Transverse colon (tissue), 4 donors: ENCODE data around the gene LTA4H. TPM values are rescaled to one million over a fixed set of nuclear protein-coding genes. Genes with fewer than 3 reads are reported as not detected.

Experiments used
- DNase-seq: peaks from one replicate; pipeline ENCODE4 v3.0.0-alpha.2; 2019
- H3K27ac ChIP-seq, 4 donors: fragments of 200-600 bp; sonication (generic); 2 replicates each; pipeline ENCODE4 v1.5.1; 2016 to 2018; ENCODE audit warnings: inconsistent platforms in 4 of 4
- H3K27me3 ChIP-seq: fragments of 200-600 bp; sonication (generic); 2 replicates; pipeline ENCODE4 v1.5.1; 2017; ENCODE audit warnings: inconsistent platforms
- H3K36me3 ChIP-seq, 4 donors: fragments of 200-600 bp; sonication (generic); 2 replicates each; pipeline ENCODE4 v1.5.1; 2017 to 2019; ENCODE audit warnings: inconsistent platforms in 4 of 4
- H3K4me1 ChIP-seq, 4 donors: fragments of 200-600 bp; sonication (generic); 2 replicates each; pipeline ENCODE4 v1.5.1; 2017 to 2020; ENCODE audit warnings: inconsistent platforms in 4 of 4
- H3K4me3 ChIP-seq, 4 donors: fragments of 200-600 bp; sonication (generic); 1 replicate in 1 of 4; 2 replicates in 3 of 4; pipeline versions ENCODE4 v1.5.1 to v1.6.1; 2017 to 2019; ENCODE audit warnings: inconsistent platforms in 4 of 4
- H3K9me3 ChIP-seq, 2 donors: fragments of 200-600 bp; sonication (generic); 2 replicates each; pipeline ENCODE4 v1.5.1; 2017 to 2019; ENCODE audit warnings: inconsistent platforms in 2 of 2
- EP300 ChIP-seq: sonication (generic); formaldehyde crosslinking; IDR thresholded peaks from one replicate; pipeline ENCODE4 v1.6.1; 2017; ENCODE audit warnings: antibody characterized with exemption, low read depth
- POLR2A ChIP-seq: fragments of 450-650 bp; IDR thresholded peaks from one replicate; pipeline ENCODE4 v1.6.1; 2016; ENCODE audit warnings: antibody characterized with exemption, mild to moderate bottlenecking, moderate library complexity
- POLR2AphosphoS5 ChIP-seq, 3 donors: sonication (generic); formaldehyde crosslinking; IDR thresholded peaks; one replicate each; pipeline ENCODE4 v1.6.1; 2016; ENCODE audit warnings: antibody characterized with exemption in 3 of 3
- WGBS, 2 donors: methylation state at CpG; one replicate each; pipeline ENCODE4 v1.1.5; 2018; ENCODE audit warnings: low coverage in 1 of 2; 5-methylcytosine and 5-hydroxymethylcytosine counted together
- in situ Hi-C, 4 donors: fragments of 200-750 bp; cut with MboI; loops; one replicate each; pipeline versions ENCODE4 v1.15.0 to v1.15.1; 2017; ENCODE audit warnings: low sequenced_read_pairs in 3 of 4, low pct_ligation_motif_present in 1 of 4, low pct_unique_long_range_greater_than_20kb in 1 of 4
- intact Hi-C: fragments of 100-400 bp; cut with DNase I; formaldehyde crosslinking; loops from one replicate; pipeline ENCODE4 v1.15.1; 2023; ENCODE audit warnings: low total_unique reads
- total RNA-seq, 4 donors: library from RNA; depleted of rRNA; stranded (reverse); fragments of >200 nt; gene quantifications; one replicate each; pipeline ENCODE4 v1.1.0, GENCODE V29; 2016
- TF ChIP-seq, protein P1 (sequence below), 5 experiments: fragments of 200-600 bp in 3 of 5; fragments of 450-650 bp in 2 of 5; sonication (generic) in 3 of 5; IDR thresholded peaks; 1 replicate in 2 of 5; 2 replicates in 3 of 5; pipeline ENCODE4 v1.5.1; 2016 to 2017; ENCODE audit warnings: antibody characterized with exemption in 5 of 5, inconsistent platforms in 3 of 5, mild to moderate bottlenecking in 2 of 5, moderate library complexity in 1 of 5

The LTA4H gene
- total RNA-seq, 4 donors from 2014 or later, result 22.4 to 91.9 (median 63.6) TPM

DNA sequence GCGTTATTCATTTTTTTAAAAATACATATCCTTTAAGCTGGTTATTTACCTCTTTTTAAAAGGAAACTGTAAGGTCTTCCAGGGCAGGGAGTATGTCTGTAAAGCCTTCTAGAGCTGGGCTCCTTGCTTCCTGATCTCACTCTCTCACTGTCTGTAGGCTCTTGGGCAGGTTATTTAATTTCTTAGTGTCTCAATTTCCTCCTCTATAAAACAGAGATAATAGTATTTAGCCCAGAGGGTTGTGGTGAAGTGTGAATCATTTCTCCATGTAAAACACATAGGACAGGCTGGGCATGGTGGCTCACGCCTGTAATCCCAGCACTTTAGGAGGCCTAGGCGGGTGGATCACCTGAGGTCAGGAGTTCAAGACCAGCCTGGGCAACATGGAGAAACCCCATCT, 25.9 kb upstream of the LTA4H start:
- WGBS, 2 donors, result 83 to 89% methylated on average over 1 to 3 of the region's 3 CpGs

DNA sequence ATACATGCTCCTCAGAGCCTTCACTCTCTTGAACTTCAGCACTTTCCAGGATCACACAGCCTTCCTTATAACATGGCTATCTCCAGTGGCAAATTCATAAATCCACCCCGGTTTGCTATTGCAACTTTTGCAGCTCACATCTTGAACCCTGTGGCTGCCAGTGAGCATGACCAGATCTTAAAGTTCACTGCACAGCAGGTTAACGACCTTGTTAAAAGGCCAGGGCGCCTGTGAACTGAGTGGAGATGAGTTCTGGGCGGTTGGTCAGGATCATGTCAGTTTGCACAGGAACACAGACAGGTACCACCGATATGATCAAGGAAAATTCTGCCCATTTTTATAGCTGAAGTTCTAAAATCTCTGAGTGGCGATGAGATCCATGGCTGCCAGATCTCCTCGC, 24.7 kb upstream of the LTA4H start:
- in situ Hi-C loops, result loop anchor here (5.0 to 25.0 kb wide), 5 partner anchors 155 to 457 kb away; partner anchors contain the start of gene CDK17 (in 2 of the 4)
- intact Hi-C loops, result loop anchor here (5.0 kb wide), 2 partner anchors 152 to 457 kb away; no protein-coding TSS in a partner anchor
- WGBS, 2 donors, result 50 to 83% methylated on average over 5 to 7 of the region's 7 CpGs

More for the DNA sequence above, 25.9 kb upstream of the LTA4H start:
- no peak overlapping the region for H3K4me3 ChIP-seq
- H3K9me3 ChIP-seq, result peaks cover 0 to 6% of the 10 kb centered on the region in 2 donors
- in situ Hi-C loops, result loop anchor here (5.0 to 25.0 kb wide), 5 partner anchors 153 to 456 kb away; partner anchors contain the start of gene CDK17 (in 2 of the 4)
- no peak overlapping the region for H3K27ac ChIP-seq
- no peak for DNase-seq
- H3K27me3 ChIP-seq, result no peaks in the 10 kb centered on the region
- H3K4me1 ChIP-seq, result no peaks in the 10 kb centered on the region
- TF ChIP-seq EP300 (no peak), POLR2A (no peak), POLR2AphosphoS5 (IDR thresholded peaks at IDR 0.05) (no peak)
- TF ChIP-seq, protein P1, sequence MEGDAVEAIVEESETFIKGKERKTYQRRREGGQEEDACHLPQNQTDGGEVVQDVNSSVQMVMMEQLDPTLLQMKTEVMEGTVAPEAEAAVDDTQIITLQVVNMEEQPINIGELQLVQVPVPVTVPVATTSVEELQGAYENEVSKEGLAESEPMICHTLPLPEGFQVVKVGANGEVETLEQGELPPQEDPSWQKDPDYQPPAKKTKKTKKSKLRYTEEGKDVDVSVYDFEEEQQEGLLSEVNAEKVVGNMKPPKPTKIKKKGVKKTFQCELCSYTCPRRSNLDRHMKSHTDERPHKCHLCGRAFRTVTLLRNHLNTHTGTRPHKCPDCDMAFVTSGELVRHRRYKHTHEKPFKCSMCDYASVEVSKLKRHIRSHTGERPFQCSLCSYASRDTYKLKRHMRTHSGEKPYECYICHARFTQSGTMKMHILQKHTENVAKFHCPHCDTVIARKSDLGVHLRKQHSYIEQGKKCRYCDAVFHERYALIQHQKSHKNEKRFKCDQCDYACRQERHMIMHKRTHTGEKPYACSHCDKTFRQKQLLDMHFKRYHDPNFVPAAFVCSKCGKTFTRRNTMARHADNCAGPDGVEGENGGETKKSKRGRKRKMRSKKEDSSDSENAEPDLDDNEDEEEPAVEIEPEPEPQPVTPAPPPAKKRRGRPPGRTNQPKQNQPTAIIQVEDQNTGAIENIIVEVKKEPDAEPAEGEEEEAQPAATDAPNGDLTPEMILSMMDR (IDR thresholded peaks at IDR 0.05), result no peak
- intact Hi-C loops, result loop anchor here (5.0 kb wide), 2 partner anchors 151 to 456 kb away; no protein-coding TSS in a partner anchor
- H3K36me3 ChIP-seq, result no peaks in the 10 kb centered on the region

DNA sequence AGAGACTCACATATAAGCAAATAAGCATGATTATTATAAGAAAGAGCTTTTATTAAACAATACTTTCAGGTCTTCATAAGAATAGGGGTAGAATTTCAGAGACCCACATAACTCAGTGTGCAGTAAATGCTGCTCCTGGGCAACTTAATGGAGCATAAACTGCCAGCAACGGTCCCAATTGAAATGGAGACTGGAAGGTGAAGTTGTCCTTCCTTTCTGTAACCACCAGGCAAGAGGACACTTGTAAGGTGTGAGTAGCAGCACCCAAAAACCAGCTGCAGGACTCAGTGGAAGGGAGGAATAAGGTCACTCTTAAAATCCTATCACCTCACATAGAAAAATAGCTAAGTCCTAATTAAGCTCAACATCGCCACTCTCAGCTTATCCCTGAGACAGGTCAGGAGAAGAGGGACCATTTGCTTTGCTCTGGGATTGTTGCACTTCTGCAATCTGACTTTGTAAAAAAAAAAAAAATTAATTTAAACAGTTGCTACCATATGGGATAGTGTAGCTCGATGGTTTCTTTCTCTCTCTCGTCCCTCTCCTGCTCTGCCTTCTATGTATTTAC, 22.7 kb upstream of the LTA4H start:
- Histone ChIP-seq H3K4me1 (no peaks in the 10 kb centered on the region), H3K27ac (no peak overlapping the region), H3K9me3 (peaks cover 0 to 8% of the 10 kb centered on the region in 2 donors), H3K27me3 (no peaks in the 10 kb centered on the region), H3K4me3 (no peak overlapping the region), H3K36me3 (no peaks in the 10 kb centered on the region)
- no peak for DNase-seq
- TF ChIP-seq POLR2AphosphoS5 (IDR thresholded peaks at IDR 0.05), result no peak
- no peak for TF ChIP-seq EP300
- TF ChIP-seq, protein P1 (IDR thresholded peaks at IDR 0.05), result no peak
- no peak for TF ChIP-seq POLR2A
- intact Hi-C loops (no loop called here), in situ Hi-C loops (loop anchor here in 2 of 4 donors (25.0 kb wide), 1 partner anchor 354 kb away; the partner anchor contains the start of gene CDK17 (in 2 of the 2))
- WGBS, 2 donors, result 76 to 79% methylated on average over 4 of the region's 4 CpGs

More for the DNA sequence above, 24.7 kb upstream of the LTA4H start:
- no peak for DNase-seq
- no peak overlapping the region for H3K27ac ChIP-seq
- no peaks in the 10 kb centered on the region for H3K4me1 ChIP-seq
- no peaks in the 10 kb centered on the region for H3K36me3 ChIP-seq
- peaks cover 0 to 8% of the 10 kb centered on the region in 2 donors for H3K9me3 ChIP-seq
- no peaks in the 10 kb centered on the region for H3K27me3 ChIP-seq
- H3K4me3 ChIP-seq, result no peak overlapping the region
- TF ChIP-seq EP300, result no peak

- no peaks in the 10 kb centered on the region for H3K27me3 ChIP-seq
- no peaks in the 10 kb centered on the region for H3K4me1 ChIP-seq
- H3K4me3 ChIP-seq, result no peak overlapping the region
- peaks cover 0 to 8% of the 10 kb centered on the region in 2 donors for H3K9me3 ChIP-seq
- intact Hi-C loops (no loop called here), in situ Hi-C loops (loop anchor here in 2 of 4 donors (25.0 kb wide), 1 partner anchor 355 kb away; the partner anchor contains the start of gene CDK17 (in 2 of the 2))
- TF ChIP-seq, protein P1 (IDR thresholded peaks at IDR 0.05), result no peak
- TF ChIP-seq POLR2AphosphoS5 (IDR thresholded peaks at IDR 0.05), result no peak
- no peak overlapping the region for H3K27ac ChIP-seq
- WGBS, 2 donors, result 92 to 99% methylated on average over 8 of the region's 8 CpGs
- DNase-seq, result no peak
- H3K36me3 ChIP-seq, result no peaks in the 10 kb centered on the region
Observed at GRCh38 chr12:96056646-96057455, 21.5 kb upstream of the LTA4H start.
